ENCODE data around the gene BSN. TPM values are rescaled to one million over a fixed set of nuclear protein-coding genes. Genes with fewer than 3 reads are reported as not detected.

The BSN gene
- total RNA-seq, 2 donors from 2014 or later: 0.17 to 0.21 TPM

- H3K9ac ChIP-seq (ENCODE audit: low read depth in 2 of 2, low read length in 2 of 2): no peak overlapping the region
- H3K36me3 ChIP-seq: no peaks in the 10 kb centered on the region
- H3K9me3 ChIP-seq: no peaks in the 10 kb centered on the region
- intact Hi-C loops (cut with DNase I): loop anchor here (5.0 kb wide), 1 partner anchor 95 kb away; no protein-coding TSS in a partner anchor
- no peak for TF ChIP-seq CTCF (IDR thresholded peaks at IDR 0.05)
- no peak overlapping the region for H3K27ac ChIP-seq
- H3K4me3 ChIP-seq: no peak overlapping the region
- H3K4me1 ChIP-seq: no peaks in the 10 kb centered on the region
- no peak for DNase-seq
- H3K27me3 ChIP-seq: no peaks in the 10 kb centered on the region
Observed at GRCh38 chr3:49657208-49657915, 103.1 kb downstream of the BSN start.

- no peak for TF ChIP-seq CTCF (IDR thresholded peaks at IDR 0.05)
- H3K27me3 ChIP-seq: no peaks in the 10 kb centered on the region
- H3K27ac ChIP-seq: no peak overlapping the region
- H3K36me3 ChIP-seq: no peaks in the 10 kb centered on the region
- DNase-seq: no peak
- intact Hi-C loops (cut with DNase I): loop anchor here (5.0 kb wide), 1 partner anchor 96 kb away; no protein-coding TSS in a partner anchor
- no peak overlapping the region for H3K9ac ChIP-seq (ENCODE audit: low read depth in 2 of 2, low read length in 2 of 2)
- no peaks in the 10 kb centered on the region for H3K9me3 ChIP-seq
- H3K4me3 ChIP-seq: no peak overlapping the region
- no peaks in the 10 kb centered on the region for H3K4me1 ChIP-seq
Observed at GRCh38 chr3:49658711-49659110, 104.4 kb downstream of the BSN start.

- DNase-seq: no peak
- Histone ChIP-seq H3K27ac (no peak overlapping the region), H3K4me1 (no peaks in the 10 kb centered on the region), H3K9ac (ENCODE audit: low read depth in 2 of 2, low read length in 2 of 2) (no peak overlapping the region), H3K9me3 (no peaks in the 10 kb centered on the region), H3K27me3 (no peaks in the 10 kb centered on the region), H3K4me3 (no peak overlapping the region), H3K36me3 (no peaks in the 10 kb centered on the region)
- TF ChIP-seq CTCF (IDR thresholded peaks at IDR 0.05): no peak
- intact Hi-C loops (cut with DNase I): loop anchor here (5.0 kb wide), 1 partner anchor 97 kb away; no protein-coding TSS in a partner anchor
Observed at GRCh38 chr3:49659756-49660155, 105.5 kb downstream of the BSN start.

- H3K9me3 ChIP-seq: no peaks in the 10 kb centered on the region
- TF ChIP-seq CTCF (IDR thresholded peaks at IDR 0.05): no peak
- no peak for DNase-seq
- intact Hi-C loops (cut with DNase I): no loop called here
- no peak overlapping the region for H3K9ac ChIP-seq (ENCODE audit: low read depth in 2 of 2, low read length in 2 of 2)
- H3K36me3 ChIP-seq: no peaks in the 10 kb centered on the region
- H3K4me3 ChIP-seq: no peak overlapping the region
- H3K4me1 ChIP-seq: no peaks in the 10 kb centered on the region
- no peaks in the 10 kb centered on the region for H3K27me3 ChIP-seq
- H3K27ac ChIP-seq: no peak overlapping the region
Observed at GRCh38 chr3:49661281-49661680, 107.0 kb downstream of the BSN start.

- no peak overlapping the region for H3K9ac ChIP-seq (ENCODE audit: low read depth in 2 of 2, low read length in 2 of 2)
- no peaks in the 10 kb centered on the region for H3K9me3 ChIP-seq
- no peak overlapping the region for H3K27ac ChIP-seq
- H3K27me3 ChIP-seq: no peaks in the 10 kb centered on the region
- intact Hi-C loops (cut with DNase I): no loop called here
- TF ChIP-seq CTCF (IDR thresholded peaks at IDR 0.05): no peak
- no peaks in the 10 kb centered on the region for H3K4me1 ChIP-seq
- DNase-seq: no peak
- no peaks in the 10 kb centered on the region for H3K36me3 ChIP-seq
- no peak overlapping the region for H3K4me3 ChIP-seq
Observed at GRCh38 chr3:49662021-49662420, 107.7 kb downstream of the BSN start.

Measured in colonic mucosa (tissue), 4 donors.